Measurements from ENCODE around the gene NRP1.

NRP1 gene

GRCh38 chr10:33174674-33175434 lies 159.6 kb downstream of the NRP1 start:
- DNase-seq = no peak

DNA sequence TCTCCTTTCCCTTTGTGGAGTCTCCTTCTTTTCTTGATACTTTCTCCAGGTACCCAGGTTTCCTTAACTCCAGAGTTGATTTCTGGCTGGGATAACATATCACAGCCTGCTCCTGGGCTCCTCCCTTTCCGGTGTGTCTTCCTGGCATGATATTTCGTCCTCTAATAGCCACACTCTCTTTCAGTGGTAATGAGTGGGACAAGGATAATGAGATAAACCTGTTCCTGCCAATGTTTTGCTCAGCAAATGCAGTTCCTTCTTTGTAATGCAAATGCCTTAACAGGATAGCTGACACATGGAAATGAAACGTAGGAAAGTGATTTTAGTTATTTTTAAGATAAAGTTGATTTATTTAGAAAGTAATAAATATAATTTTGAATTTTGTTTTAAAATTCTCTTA lies 168.6 kb downstream of the NRP1 start:
- DNase-seq = no peak

DNA sequence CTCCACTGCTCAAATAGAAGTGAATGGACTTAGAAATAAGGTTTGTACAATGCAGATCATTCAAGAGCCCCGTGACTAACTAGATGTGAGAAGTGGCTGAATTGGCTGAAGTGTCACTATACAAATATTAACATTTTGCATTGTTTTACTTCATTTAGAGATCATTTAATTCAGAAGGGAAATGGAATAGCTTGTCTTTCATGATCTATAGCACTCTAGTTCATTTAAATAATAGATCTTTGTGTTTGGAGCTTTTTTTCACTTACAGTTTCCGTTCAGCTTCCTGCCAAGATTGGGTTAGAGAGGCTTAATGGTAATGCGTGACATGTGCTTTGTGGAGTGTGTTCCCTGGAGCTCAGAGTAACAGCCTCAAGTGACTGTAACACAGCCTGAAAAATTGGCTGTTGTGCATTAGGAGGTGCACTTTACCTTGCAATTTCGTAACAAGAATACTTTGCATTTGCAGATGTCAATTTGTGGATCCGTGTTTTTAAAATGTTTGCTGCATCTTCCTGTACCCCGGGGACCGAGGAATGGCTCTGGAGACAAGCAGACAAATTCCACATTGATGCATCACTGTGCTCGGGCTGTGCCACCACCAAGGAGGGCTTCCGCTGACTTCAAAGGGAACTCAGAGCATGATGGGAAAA lies 170.3 kb downstream of the NRP1 start:
- DNase-seq = no peak

- no peak for DNase-seq
These were observed 172.3 kb downstream of the NRP1 start for GRCh38 chr10:33162248-33162575.

DNA sequence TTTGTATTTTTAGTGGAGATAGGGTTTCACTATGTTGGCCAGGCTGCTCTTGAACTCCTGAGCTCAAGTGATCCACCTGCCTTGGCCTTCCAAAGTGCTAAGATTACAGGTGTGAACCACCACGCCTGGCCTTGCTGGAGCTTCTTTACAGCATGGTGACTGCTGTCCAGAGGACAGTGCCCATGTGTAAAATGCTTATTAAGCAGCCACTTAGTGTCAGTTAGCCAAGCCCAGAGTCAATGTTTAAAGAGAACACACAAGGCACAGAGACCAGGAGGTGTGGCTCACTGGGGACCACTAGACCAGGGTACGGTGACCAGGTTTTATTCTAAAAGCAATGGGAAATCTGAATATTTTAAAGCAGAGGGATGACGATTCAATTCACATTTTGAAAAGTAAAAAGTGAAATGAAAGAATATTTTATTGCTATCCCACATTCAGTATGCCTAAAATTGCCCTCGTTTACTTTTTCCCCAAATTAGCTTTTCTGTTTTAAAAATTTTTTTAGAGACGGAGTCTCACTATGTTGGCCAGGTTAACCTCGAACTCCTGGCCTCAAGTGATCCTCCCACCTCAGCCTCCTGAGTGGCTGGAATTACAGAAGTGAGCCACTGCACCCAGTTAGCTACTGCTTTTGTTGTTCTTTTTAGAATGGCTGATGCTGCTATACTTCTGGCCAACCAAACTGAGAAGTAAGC lies 172.8 kb downstream of the NRP1 start:
- DNase-seq = no peak

DNA sequence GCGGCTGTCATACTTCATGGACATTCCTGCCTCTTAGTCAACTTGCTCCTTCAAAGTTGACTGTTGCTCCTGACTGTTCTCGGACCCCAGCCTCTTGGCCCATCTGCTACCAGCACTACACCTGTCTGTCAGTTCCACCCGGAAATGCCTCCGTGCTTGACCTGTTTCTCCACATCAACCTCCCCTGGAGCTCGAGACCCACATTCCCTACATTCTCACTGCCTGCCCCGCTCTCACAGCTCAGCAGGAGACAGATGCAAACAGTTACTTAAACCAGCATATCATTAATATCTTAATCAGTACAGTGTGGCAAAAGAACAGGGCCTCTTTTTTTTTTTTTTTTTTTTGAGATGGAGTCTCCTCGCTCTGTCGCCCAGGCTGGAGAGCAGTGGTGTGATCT lies 174.3 kb downstream of the NRP1 start:
- no peak for DNase-seq

GRCh38 chr10:33157103-33157502 lies 177.4 kb downstream of the NRP1 start:
- no peak for DNase-seq

DNA sequence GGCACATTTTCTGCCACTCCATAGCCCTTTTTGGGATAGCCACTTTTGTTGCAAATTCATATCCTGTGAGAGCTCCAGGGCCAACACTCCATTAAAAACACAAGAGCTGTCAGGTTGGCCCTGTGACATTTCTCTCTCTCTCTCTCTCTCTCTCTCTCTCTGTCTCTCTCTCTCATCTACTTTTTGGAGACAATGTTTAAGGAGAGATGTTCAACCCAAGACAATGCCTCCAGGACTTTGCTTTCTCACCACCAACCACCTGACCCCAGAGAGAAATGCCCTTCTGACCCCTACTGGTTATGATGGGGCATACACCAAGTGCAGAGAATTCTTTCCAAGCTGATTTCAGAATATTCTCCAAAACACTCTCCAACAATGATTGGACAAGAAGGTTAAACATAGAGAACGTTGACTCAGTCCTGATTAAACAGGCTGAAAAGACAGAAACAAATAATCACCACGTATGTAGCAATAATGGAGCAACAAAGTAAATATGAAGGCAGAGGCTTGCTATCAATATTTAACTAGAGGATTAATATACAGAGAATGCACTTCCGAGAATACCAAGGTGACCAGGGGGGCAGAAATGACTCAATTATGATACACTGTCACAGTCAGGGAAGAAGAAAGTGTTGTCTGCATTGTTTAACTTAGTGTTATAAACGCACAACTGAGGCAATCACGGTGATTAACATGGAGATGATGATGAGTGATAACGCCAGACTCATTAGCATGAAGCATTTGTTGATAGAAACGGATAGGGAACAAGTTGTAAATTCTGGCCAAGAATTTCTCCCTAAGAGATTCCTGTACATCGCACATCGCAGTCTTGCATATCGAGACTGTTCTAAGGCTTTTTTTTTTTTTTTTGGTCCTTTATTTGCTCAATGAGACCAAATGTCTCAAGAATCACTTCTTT lies 178.5 kb downstream of the NRP1 start:
- no peak for DNase-seq

DNA sequence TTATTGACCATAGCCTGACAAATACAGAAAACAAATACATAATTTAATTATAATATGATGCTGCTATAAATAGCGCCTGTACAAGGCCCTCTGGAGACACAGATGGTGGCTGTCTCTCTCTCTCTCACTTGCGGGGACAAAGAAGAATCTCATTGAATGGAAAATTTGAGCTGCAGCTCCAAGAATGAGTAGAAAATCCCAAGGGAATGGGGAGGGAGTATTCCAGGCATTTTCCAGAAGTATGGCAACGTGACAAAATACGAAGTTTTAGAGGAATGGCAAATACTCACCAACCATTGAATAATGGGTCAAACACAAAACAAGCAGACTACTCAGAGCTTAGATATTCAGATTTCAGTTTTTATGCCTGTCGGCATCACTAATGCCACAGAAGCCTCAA lies 179.9 kb downstream of the NRP1 start:
- DNase-seq = no peak

- DNase-seq = no peak
These were observed 180.5 kb downstream of the NRP1 start for GRCh38 chr10:33153968-33154327.

DNA sequence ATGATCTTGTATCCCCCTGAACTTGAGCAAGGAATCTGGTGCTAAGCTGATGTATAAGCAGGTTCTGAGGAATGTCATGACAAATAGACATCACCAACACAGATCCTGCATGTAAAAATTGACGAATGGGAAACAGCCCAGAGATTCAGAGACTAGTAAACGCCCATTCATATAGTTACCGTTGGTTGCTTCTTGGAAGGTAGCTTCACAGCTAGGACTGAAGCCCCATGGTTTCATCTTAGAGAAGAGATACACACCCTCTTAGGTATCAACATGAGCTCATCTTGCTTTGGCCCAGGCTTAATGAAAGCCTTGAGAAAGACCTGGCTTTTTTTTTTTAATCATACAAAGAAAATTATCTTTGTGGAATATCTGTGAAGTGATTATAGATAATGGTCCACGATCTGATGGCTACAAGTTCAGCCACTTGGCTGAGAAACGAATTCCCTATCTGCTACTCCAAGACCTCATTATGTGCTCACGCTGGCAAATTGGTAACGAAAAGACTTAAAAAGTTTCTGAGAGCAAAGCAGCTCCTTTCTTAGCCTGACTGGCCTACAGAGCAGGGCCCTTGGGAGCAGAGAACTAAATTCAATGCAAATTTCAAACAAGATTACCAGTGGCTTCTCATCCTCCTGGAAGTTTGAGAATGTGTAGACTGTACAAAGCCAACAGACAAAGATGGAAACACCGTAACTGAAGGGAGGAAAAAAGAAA lies 181.1 kb downstream of the NRP1 start:
- no peak for DNase-seq

- DNase-seq = no peak
These were observed 181.7 kb downstream of the NRP1 start for GRCh38 chr10:33152750-33153149.

GRCh38 chr10:33152146-33152545 lies 182.3 kb downstream of the NRP1 start:
- no peak for DNase-seq

- no peak for DNase-seq
These were observed 183.1 kb downstream of the NRP1 start for GRCh38 chr10:33151344-33151864.

GRCh38 chr10:33150889-33151288 lies 183.6 kb downstream of the NRP1 start:
- DNase-seq = no peak

DNA sequence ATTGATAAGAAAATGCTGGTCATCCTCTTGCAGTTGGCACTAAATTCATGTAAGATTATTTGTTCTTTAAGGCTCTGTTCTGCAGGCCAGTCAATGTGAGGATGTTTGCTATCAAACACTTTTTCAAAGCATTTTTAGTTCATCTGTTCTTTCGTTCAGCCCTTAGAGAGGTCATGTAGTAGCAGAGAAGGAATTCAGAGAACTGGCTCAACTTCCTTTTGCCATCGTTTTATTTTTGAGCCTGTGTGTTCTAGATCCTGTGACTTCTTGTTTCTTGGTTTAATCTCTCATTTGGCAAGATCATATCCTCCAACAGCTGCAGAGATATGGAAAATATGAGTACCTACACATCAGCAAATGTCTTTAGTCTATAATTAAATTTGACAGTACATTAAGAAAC lies 184.3 kb downstream of the NRP1 start:
- no peak for DNase-seq

DNA sequence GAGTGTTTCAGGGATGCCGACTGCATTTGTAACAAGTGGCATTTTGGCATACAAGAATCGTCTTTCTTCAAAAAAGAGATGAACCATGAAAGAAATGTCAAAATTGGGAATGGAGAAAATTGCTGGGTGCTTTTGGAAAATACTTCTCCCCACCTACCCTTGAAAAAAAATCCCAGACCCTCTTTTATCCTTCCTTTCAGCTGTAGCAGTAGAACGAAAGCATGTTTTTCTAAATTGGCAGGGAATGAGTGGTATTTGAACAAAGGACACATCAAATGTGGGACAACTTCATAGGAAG lies 187.5 kb downstream of the NRP1 start:
- no peak for DNase-seq

DNA sequence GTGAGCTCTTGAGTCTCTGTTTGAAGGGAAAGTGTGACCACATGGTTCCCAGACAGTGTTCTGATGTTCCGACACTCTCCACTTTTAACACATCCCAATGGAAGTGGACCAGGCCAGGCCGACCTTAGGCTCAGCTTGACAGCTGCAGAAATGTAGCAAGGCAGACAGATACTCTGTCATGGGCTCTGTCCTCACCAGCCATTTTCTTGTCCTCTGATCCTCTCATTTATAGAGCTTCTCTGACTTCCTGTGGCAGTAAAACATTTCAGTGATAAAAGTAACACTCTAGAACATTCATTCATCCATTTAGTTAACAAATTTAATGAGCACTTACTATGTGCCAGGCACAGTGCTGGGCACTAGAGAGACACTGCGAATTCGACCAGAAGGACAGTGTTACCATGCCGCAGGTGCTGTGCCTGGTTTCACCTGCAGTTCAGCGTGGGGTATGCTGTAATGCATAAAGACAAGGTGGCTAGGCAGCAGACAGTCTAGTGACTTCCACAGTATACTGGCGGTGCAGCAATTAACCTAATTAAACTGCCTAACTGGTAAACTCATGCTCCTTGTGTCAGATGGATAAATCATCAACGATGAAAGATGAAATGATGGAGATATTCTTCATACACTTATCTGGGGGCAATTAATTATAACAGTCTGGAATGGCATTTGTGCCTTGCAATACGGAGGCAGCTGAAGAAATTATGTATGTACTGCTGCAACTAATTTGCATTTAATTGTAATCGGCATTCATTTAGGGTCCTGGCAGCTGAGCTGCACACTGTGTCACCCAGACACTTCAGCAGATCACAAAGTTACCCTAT lies 188.1 kb downstream of the NRP1 start:
- DNase-seq = no peak

GRCh38 chr10:33145451-33146188 lies 188.8 kb downstream of the NRP1 start:
- no peak for DNase-seq

- DNase-seq = no peak
These were observed 191.2 kb downstream of the NRP1 start for GRCh38 chr10:33143160-33143728.

DNA sequence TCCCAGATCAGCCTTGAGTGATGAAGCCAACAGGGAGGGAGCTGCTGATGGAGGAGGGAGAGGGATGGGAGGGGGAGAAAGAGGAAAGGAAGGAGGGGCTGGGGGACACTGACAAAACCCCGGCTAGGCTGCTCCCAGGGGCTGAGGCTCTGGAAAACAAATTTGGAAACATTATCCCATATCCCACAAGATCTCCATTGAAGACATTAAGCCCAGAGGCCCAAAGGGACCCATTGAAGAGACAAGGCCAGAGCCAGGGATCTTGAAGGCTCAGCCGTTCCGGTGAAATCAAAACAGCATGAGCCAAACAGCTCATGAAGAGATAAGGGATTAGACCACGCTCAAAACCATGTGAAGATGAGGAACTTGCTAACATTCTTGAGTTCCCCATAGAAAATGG lies 192.2 kb downstream of the NRP1 start:
- peak; percentile 19 to 43 for DNase-seq

All from NCI-H187 (cell line).